Esophagus mucosa (tissue), 1 donor: Measurements from ENCODE around the gene MDFIC. TPM values are rescaled to one million over a fixed set of nuclear protein-coding genes. Genes with fewer than 3 reads are reported as not detected.
A peak's percentile ranks its signal among the peaks of the same experiment; 100 is the strongest.

Experiments
- ATAC-seq: fragments of 200-7000 bp; cut with Tn5 transposase; one replicate; pipeline ENCODE4 v1.9.1; 2020
- total RNA-seq: library from RNA; stranded (reverse); gene quantifications from one replicate; pipeline ENCODE4 v1.2.4, GENCODE V29; 2023
- donor health status: DM: yes; HTN: yes; CAD: no.

Gene MDFIC
- total RNA-seq, 1 donor from 2014 or later, result 23.2 TPM

DNA sequence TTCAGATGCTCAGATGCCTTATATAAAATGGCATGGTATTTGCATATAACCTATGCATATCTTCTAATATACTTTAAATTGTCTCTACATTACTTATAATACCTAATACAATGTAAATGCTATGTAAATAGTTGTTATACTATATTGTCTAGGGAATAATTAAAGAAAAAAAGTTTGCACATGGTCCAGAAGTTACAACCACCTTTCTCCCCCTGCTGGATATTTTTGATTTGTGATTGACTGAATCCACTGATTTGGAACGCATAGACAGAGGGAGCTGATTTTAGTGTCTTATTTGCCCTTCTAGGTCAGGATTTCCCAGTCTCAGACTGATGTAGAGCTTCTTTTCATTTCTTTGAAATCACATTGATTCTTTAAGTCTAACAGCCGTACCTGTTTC, 31.8 kb downstream of the MDFIC start:
- no peak for ATAC-seq

DNA sequence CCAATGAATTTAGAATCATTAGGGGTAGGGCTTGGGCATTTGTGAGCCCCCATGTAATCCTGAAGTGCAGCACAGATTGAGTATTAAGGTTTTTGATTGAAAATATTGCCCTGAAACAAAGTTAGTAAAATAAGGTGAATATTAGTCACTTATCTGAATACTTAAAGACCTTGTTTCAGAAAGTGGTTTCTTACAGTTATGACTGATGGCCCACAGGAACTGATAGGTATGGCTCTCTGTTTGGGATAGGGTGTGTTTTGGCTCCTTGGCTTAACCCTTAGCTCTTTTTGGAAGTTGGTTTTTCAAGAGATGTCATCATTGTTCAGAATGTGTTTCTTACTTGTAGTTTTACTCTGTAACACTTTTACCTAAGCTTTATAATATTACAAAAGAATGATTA, 34.8 kb downstream of the MDFIC start:
- no peak for ATAC-seq

DNA sequence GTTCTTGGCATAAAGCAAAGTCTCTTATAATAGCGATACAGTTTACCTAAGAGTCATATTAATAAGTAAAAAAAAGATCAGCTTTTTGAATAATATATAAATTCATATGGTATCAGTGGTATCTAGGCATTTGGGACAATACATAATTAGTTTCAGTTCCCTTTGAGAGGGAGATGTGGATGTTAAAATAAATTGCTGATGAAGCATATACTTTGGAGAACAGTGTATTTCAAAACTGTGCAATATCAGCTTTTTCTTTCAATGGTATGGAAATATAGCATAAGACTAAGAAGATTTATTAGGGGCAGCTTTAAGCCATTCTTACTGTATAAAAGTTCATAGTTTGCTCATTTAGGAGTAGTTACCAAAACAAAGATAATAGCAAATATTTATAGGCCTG, 35.5 kb downstream of the MDFIC start:
- ATAC-seq, result no peak

DNA sequence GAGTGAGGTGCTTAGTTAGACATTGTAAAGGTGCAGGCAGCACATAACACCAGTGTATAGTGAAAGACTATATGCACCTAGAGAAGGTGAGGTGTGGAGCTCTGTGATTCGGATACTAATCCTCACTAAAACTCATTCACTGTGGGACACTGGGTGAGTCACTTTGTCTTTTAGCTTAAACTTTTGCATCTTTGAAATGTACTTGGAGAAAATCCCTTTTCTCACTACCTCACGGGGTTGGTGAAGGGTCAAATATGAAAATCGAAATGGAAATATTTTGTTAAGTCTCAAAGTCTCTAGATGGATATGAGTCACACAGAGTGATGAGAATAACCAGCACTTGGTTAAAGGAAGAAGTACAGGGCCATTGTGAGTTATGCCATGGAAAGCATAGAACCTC, 38.0 kb downstream of the MDFIC start:
- ATAC-seq, result peak; percentile 89

DNA sequence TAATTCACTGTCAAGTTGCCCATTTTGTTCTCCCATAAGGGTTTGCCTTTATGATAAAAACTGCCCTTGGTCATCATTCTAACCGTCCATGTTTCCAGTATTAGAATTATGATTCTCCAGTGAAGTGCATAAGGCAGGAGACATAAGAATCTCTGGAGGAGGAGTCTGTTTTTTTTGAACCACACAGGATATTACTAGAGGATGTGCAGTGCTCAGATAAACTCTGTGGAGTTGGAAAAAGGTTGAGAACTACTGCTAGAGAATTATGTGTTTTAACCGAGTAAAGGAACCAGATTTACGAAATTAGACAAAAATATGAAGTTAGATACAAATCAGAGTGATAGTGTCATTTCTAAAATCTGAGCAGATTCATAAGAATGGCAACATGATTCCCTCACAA, 40.5 kb downstream of the MDFIC start:
- no peak for ATAC-seq

DNA sequence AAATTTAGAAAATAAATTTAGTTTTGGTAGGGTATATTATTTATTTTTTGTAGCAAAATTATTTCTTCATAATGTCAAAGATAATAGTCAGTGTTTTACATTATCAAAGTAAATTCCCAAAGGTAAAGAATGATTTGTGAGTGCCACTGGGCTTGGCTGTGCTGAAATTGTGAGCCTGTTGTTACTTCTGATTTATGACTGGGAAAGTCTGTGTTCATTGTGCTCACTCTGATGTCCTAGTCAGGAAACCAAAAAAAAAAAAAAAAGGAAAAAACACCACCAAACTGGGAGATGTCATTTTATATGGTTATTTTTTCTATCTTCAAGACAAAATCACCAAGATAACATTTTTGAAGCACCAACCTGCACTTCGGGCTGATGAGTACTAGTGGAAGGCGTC, 44.3 kb downstream of the MDFIC start:
- ATAC-seq, result no peak

DNA sequence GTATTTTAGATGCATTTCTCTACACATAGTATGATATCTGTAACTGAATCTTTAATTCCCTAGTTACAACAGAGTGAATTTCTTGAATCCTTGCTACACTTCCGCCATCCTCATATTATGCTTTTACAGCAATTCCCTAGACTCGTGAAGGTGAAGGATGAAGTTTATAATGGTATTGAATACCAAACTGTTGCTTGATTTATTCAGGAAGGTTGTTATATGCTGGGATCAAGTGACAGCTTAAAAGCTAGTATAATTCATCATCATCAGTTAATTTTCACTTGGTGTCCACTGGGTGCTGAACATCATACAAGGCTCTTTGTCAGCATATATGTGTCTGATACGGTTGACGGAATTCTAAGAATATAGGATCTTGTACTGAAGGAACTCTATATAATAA, 47.2 kb downstream of the MDFIC start:
- ATAC-seq, result no peak

DNA sequence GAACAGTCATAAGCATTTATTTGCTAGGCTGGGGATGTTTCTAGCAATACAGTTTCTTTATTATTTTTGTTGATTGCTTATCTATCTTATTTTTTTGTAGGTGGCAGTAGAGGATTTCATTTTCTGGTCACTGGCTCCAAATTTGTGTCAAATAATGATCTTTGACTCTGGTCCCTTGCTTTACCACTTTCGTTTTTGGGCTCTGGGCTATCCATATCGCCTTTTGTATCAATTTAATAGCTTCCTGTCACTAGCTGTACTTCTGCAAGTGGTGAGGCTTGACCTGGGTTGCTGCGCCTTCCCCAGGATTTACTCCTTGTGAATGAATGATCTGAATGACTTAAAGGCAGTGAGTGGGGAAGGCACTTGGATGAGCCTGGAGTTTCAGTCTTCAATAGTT, 48.4 kb downstream of the MDFIC start:
- ATAC-seq, result no peak

DNA sequence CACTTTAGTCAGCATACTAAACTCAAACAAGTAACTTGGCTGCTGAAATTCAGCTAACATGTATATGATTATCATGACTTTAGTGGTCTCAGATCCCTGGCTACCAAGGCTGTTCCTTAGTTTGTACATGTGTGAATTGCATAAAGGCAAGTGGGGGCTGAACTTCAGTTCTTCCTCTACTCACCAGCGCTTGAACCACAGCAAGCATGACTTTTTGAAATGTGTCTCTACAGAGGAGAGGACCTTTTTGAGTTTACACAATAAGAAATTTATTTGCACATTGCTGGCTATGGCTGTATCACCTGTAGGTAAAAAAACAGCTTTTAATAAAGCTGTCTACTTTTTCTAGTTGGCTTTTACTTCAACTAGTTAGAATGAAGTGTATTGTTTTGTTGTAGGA, 48.8 kb downstream of the MDFIC start:
- no peak for ATAC-seq

DNA sequence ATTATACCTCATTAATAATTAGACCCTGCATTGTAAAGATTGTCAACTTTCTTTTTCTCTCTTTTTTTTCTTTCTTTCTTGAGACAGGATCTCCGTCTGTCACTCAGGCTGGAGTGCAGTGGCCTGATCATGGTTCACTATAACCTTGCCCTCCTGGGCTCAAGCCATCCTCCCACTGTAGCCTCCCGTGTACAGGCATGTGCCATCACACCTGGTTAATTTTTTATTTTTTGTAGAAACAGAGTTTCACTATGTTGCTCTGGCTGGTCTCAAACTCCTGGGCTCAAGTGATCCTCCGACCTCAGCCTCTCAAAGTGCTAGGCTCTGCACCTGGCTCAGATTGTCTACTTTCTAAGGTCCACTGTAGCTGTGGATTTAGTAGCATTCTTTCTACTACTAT, 50.7 kb downstream of the MDFIC start:
- ATAC-seq, result no peak

DNA sequence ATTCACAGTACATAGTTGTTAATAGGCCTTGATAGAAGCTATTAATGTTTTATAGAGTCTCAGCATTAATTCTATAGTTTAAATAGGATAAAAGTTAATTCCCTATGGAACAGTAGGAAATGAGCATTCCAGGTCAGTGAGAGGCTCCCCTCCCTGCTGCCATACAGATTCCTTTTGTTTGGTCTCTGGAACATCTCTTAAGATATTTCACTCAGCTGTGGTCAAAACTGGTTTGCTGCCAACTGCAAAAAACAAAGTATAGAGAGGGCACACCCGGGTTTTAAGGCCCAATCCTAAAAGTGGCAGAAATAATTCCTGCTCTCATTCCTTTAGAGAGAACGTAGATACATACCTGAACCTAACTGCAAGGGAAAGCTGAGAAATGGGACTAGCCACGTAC, 51.3 kb downstream of the MDFIC start:
- ATAC-seq, result no peak

DNA sequence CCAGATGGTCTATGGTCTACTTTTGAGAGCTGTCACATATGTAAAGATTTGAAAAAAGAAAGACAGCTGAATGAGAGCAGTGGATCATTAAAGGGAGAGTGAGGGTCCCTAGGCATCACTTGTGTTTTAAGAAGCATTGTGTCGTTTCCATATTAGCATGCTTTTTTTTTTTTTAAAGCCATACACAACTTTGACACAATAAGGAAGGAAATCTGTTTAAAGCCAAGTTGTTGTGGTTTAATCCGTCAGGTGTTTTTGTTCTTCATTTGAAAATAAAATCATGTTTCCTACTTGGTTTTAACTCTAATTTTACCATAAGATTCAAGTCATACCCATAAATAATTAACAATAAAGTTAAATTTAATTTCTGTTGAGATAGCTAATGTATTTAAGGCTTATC, 53.5 kb downstream of the MDFIC start:
- no peak for ATAC-seq

DNA sequence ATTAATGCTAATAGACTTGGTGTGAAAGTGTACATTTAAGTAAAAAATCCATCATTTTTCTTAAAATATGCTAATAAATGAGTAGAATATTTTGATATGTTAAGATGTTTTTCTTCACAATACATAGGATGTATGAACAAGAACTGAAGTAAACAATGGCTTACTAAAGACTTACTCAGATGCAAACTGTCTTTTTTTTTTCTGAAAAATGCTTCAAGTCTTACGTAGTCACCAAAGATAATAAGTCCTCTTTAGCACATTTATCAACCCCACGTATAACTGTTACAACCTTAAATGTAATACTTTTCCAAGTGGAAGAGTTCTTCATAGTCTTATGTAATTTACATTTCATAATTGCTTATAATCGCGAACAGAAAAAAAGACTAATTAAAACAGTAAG, 54.8 kb downstream of the MDFIC start:
- no peak for ATAC-seq

DNA sequence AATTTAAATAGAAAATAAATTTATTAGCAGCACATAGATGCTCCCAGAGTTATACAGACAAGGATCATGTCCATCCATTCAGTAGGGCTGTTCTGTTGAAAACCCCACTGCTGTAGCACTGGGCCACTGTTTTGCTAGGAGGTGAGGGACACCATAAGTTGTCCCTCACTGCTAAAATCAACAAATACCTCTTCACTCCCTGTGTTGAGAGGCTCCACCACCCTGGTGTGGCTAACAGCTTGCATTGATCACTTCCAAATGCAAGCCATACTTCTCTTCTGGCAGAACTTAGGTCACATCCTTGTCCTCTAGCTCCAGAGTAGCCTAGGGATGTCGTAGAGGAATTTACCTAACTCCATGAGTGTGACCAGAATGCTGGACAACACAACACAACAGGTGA, 55.4 kb downstream of the MDFIC start:
- no peak for ATAC-seq

DNA sequence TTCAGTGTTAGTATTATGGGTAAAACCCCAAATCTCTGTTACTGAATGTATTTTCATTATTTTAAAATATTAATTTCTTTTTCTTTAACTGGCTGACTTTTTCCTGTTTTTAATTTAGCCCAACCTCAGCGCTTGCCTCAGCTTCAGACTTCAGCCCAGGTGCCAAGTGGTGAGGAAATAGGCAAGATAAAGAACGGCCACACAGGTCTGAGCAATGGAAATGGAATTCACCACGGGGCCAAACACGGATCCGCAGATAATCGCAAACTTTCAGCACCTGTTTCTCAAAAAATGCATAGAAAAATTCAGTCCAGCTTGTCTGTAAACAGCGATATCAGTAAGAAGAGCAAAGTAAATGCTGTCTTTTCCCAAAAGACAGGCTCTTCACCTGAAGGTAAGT, 57.5 kb downstream of the MDFIC start:
- ATAC-seq, result peak; percentile 62

DNA sequence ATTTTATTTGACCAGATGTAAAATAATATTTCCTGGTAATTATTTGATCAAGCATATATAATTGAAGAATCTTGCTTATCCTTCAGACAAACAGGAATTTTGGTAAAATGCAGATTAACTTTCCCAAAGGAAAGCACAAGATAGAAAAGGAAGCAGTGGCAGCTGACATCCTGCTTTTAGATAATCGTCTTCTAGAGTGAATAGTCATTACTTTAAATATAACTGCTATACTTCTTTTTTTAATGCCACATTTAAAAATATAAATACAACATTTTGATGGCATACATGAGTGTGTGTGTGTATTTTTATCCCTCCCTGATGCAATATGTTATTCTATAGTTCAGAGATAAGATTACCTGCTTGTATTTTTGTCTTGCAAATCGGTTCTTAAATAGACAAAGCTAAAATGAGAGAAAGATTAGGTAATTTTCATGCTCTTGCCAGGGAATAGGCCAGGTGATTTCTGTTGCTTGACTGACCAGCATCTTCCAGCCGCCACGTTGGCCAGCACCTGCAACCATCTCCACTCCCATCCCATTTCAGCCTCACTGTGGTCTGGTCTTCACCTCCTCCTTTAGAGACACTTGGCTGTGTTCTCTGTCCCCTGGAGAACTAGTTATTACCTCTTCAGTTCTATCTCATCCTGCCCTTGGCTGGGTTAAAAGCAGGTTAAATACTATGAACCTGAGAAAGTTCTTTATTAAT, 58.1 kb downstream of the MDFIC start:
- ATAC-seq, result no peak

DNA sequence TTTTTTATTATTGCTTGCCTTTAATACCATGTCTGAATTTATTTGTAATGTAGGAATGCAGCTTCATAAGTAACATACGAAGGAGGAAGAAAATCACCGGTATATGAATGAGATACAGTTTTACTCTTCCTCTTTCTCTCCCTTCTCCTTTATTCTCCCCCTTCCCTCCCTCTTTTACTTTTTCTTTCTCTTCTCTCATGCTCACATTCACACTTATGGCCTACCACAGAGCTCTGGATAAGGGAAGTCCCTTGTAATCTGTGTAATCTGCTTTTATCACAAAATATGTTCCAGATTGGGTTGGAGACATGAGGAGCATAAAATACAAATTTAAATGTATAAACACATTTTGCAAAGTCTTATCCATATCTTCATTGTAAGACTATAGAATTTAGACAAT, 59.4 kb downstream of the MDFIC start:
- ATAC-seq, result no peak

DNA sequence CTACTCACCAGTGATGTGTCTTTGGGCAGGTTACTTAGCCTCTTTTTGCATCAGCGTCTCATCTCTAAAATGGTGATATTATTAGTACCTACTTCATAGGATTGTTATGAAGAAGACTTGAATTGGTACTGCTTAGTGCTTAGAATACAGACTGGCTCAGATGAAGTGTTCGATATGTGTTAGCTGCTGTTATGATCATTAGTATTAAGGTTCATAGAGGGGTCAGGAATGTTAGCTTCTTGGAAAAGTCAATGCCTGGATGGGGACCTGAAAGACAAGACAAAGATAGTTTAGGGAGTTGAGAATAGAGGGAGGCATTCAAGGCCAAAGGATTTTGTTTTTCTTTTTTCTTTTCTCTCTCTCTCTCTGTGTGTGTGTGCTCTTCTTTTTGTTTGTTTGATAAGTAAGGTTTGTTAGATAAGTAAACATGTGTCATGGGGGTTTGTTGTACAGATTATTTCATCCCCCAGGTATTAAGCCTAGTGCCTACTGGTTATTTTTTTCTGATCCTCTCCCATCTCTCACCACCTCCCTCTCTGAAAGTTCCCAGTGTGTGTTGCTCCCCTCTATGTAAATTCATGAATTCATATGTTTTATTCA, 63.3 kb downstream of the MDFIC start:
- no peak for ATAC-seq

DNA sequence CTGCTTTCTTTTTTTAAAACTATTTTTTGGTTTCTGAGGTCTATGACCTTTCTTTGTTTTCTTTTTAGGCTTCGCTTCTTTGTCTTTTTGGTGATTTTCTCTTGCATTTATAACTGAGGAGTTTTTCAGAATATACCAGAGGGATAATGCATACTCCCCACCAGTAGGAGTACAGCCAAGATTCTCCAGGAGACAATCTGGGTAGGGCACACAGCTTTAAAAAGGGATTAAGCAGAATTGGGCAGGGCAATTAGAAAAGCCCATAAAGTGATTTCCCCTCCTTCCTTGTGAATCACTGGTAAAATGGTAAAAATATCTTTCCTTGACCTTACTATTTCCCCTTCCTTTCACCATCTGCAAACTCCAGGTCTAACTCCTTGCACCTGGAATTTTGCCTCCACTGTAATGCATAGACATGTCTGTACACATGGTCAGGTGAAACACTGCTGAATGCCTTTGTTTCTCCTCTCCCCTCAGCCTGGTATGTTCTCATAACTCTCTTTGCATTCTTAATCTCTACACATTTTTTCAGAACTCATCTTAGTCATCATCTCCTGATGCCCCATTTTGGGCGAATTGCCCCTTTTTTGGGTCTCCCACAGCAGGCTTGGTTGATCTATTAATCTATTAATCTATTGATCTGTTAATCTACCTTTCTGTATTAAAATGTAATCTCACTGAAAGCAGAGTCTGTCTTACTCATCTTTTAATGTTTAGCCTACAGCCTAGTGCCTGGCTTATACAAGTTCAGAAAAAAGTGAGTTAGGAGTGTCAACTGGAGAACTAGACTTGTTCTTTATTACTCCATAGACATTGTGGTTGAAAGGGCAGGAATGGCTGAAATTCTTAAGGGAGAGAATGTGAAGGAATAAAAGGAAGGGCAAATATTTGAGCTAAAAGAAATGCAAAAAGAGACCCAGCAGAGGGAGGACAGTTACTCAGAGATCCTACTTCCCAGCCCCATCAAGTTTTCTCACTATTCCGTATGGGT, 64.6 kb downstream of the MDFIC start:
- ATAC-seq, result peak; percentile 79

DNA sequence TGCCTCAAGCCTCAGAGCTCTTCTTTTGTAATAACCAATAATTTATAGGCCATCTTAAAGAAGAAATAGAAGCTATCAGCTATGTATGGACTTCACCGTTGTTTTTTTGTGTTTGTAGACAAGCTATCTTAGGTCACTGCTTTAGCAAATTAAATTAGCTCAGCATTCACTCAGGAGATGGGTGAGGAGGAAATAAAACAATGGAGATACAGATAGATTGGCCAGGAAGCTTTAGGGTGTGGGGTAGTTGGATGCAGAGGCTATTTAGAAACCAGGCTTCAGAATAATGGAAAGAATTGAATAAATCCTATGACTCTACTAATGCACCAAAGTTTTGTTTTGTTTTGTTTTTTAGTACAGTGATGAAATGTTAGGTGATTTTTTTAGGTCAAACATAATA, 66.1 kb downstream of the MDFIC start:
- no peak for ATAC-seq

DNA sequence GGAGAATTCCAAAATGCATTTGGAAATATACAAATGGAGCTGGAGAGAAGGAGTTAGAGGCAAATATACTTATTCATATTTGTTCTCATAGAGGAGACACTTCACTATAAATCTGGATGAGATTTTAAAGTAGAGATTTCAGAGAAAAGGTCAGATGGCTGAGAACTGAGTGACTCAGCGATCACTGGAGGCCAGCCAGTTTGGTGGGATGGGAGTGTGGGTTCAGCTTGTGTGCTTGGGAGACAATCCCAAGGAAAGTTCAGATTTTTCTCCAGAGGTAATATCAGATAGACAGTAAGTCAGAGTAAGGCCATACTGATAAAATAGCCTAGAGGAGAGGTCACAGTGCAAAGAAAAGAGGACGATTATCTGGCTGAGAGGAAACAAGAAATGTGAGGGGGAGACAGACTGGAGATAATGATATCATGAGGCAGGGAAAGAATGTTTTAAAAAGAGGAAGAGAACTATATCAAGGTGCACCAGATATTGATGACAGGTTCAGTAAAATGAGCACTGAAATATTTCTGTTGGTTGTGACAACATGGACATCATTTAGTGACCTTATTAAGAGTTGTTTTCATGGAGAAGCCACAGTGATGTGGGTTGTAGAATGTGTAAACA, 67.0 kb downstream of the MDFIC start:
- ATAC-seq, result no peak

DNA sequence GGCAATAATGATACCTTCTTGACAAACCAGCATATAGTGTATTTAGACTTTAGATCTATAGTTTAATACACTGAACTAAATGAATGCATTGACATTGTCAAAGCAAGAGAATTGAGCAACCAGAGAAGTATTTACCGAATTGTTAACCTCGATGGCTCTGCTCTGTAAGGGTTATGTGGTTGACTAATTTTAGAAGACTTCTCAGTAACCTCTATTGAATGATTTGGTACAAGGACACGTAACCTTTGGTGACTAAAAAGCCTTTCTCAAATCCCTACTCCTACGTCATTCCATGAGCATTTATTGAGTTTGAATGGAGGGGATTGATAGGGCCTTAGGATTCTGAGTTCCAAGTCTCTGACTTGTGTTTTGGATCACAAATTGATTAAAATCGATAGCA, 67.6 kb downstream of the MDFIC start:
- no peak for ATAC-seq
